Right cardiac atrium (tissue), 5 donors: ENCODE results near the gene POLR2E. TPM values are rescaled to one million over a fixed set of nuclear protein-coding genes. Genes with fewer than 3 reads are reported as not detected.
"Not testable (repeated sequence)": the region's sequence is repeated elsewhere in the genome, so short reads cannot be mapped to it uniquely, and the experiment has no call there.

ENCODE experiments used
- ATAC-seq, 2 donors: fragments of 200-7000 bp; cut with Tn5 transposase; one replicate each; pipeline versions ENCODE4 v1.8.0 to v1.9.1; 2020; ENCODE audit warnings: moderate library complexity in 2 of 2, mild to moderate bottlenecking in 1 of 2
- DNase-seq, 3 donors: peaks; one replicate each; pipeline ENCODE4 v3.0.0-alpha.2; 2020
- H3K27ac ChIP-seq: one replicate; pipeline ENCODE4 v1.5.1; 2013; ENCODE audit warnings: mild to moderate bottlenecking, low read length, control low read depth, moderate library complexity
- H3K27me3 ChIP-seq: one replicate; pipeline ENCODE4 v1.6.1; 2013; ENCODE audit not compliant: control insufficient read depth, insufficient read depth
- H3K4me1 ChIP-seq: one replicate; pipeline ENCODE4 v1.6.1; 2013; ENCODE audit warnings: low read length; ENCODE audit not compliant: control insufficient read depth, insufficient read depth
- H3K4me3 ChIP-seq: one replicate; pipeline ENCODE4 v1.5.1; 2013; ENCODE audit warnings: low read length, control low read depth
- H3K9me3 ChIP-seq: one replicate; pipeline ENCODE4 v1.6.1; 2013; ENCODE audit warnings: low read length; ENCODE audit not compliant: control insufficient read depth
- WGBS: extraction: QIAGEN DNeasy Blood & Tissue Kit; methylation state at CpG from one replicate; pipeline ENCODE4 v1.1.7; 2013; 5-methylcytosine and 5-hydroxymethylcytosine counted together
- intact Hi-C, 4 donors: fragments of 100-400 bp; cut with DNase I; formaldehyde crosslinking; loops; one replicate each; pipeline versions ENCODE4 v1.11.0 to v1.14.0; 2022 to 2023
- polyA plus RNA-seq: library from polyadenylated mRNA; stranded (reverse); fragments of 200-250 nt; gene quantifications from one replicate; pipeline ENCODE4 v1.2.3, GENCODE V29; 2013
- total RNA-seq, 4 donors: library from RNA; stranded (reverse); fragmentation: NEBNext Ultra II Directional; extraction: Animal tissue kit (Norgen Biotek cat#: 25700); gene quantifications; one replicate each; pipeline ENCODE4 v1.2.1, GENCODE V29; 2021
- donor health status: healthy with polysubstance abuse.
- donor health status: DM: no; HTN: yes; CAD: no.
- donor health status: DM: no; HTN: no; CAD: no.
- donor health status: DM: no; HTN: yes; CAD: no; lungs with severe emphysema.
- donor health status: DM: yes; HTN: yes; CAD: no.

POLR2E gene
- total and polyA plus RNA-seq, 5 donors, result 110 to 179 (median 133) TPM

DNA sequence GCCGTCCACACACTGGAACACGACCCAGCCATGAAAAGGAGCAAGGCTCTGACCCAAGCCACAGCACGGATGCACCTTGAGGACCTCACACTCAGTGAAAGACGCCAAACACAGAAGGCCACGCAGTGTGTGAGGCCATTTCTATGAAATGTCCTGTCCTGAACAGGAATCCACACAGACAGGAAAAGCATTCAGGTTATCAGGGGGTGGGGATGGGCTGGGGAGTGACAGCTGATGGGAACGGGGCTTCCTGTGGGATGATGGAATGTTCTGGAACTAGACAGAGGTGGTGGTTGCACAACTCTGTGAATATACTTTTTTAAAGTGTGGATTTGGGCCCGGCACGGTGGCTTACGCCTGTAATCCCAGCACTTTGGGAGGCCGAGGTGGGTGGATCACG is 39.3 kb upstream of the POLR2E start:
- no peak for ATAC-seq
- WGBS, result 90% methylated on average over 11 of the region's 11 CpGs
- Histone ChIP-seq H3K27ac (no peak overlapping the region), H3K9me3 (no peaks in the 10 kb centered on the region), H3K4me3 (no peak overlapping the region), H3K4me1 (peaks cover 8% of the 10 kb centered on the region), H3K27me3 (no peaks in the 10 kb centered on the region)
- DNase-seq, result no peak
- intact Hi-C loops, result no loop called here

- H3K4me1 ChIP-seq, result peaks cover 8% of the 10 kb centered on the region
- H3K4me3 ChIP-seq, result no peak overlapping the region
- DNase-seq, result peak in 1 of 3 donors; percentile 69
- intact Hi-C loops, result no loop called here
- H3K27me3 ChIP-seq, result no peaks in the 10 kb centered on the region
- no peak overlapping the region for H3K27ac ChIP-seq
- H3K9me3 ChIP-seq, result no peaks in the 10 kb centered on the region
- no peak for ATAC-seq
- 93% methylated on average over 25 of the region's 25 CpGs for WGBS
Observed at GRCh38 chr19:1133471-1133929, 38.3 kb upstream of the POLR2E start.

- peak in 1 of 3 donors; percentile 71 for DNase-seq
Observed at GRCh38 chr19:1132552-1133383, 37.6 kb upstream of the POLR2E start.

DNA sequence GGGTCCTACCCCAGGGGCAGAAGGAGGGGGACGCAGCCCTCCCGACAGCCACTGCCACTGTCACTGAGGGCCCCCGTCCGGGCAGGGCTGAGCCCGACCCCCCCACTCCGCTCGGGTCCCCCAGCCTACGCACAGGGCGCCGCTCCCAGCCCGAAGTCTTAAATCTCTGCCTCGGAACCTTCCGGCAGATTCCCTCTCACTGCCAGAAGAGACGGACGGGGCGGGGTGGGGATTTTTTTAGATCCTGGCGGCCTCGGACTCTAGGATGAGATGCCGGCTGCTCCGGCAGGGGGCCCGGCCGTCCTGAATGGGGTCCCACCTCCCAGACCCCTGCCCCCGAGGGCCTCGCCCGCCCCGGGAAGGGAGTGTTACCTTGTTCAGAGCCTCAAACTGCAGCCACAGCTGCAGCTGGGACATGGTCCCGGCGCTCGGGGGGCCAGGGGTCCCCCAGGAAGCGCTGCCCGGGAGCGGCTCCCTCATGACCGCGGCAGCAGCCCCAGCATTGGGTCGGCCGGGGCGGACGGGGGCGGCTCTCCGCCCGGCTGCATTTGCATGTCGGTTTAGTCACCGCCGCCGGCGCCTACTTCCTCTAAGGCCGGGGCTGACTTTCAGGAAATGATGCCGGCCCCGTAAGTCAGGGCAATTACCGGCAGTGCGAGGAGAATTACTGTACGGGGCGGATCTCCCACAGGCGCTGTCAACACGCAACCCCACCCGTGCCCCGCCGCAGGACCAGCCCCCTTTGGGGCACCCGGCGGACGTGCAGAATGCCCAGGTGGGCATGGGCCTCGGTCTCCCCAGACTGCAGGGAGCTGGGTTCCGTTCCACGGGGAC is 36.8 kb upstream of the POLR2E start:
- no peaks in the 10 kb centered on the region for H3K27me3 ChIP-seq
- peaks cover 8% of the 10 kb centered on the region for H3K4me1 ChIP-seq
- intact Hi-C loops, result no loop called here
- DNase-seq, result peak; percentile 93 to 96 (median 93)
- ATAC-seq, result peak; percentile 83 to 85
- H3K4me3 ChIP-seq, result peak overlapping the region; percentile 67
- no peaks in the 10 kb centered on the region for H3K9me3 ChIP-seq
- peak overlapping the region; percentile 77 for H3K27ac ChIP-seq
- WGBS, result 3% methylated on average over 64 of the region's 64 CpGs

More at GRCh38 chr19:1132552-1133383, 37.6 kb upstream of the POLR2E start:
- intact Hi-C loops, result no loop called here
- WGBS, result 70% methylated on average over 48 of the region's 48 CpGs
- peaks cover 8% of the 10 kb centered on the region for H3K4me1 ChIP-seq
- H3K9me3 ChIP-seq, result no peaks in the 10 kb centered on the region
- H3K4me3 ChIP-seq, result peak overlapping the region; percentile 0
- H3K27me3 ChIP-seq, result no peaks in the 10 kb centered on the region
- peak; percentile 9 to 19 for ATAC-seq
- peak overlapping the region; percentile 10 for H3K27ac ChIP-seq

- ATAC-seq (no peak), DNase-seq (peak in 1 of 3 donors; percentile 56)
- Histone ChIP-seq H3K9me3 (no peaks in the 10 kb centered on the region), H3K27me3 (no peaks in the 10 kb centered on the region), H3K4me3 (peak overlapping the region; percentile 67), H3K27ac (peak overlapping the region; percentile 77), H3K4me1 (peaks cover 8% of the 10 kb centered on the region)
- intact Hi-C loops, result no loop called here
- 64% methylated on average over 22 of the region's 22 CpGs for WGBS
Observed at GRCh38 chr19:1130771-1131717, 35.9 kb upstream of the POLR2E start.

GRCh38 chr19:1129535-1129934 is 34.4 kb upstream of the POLR2E start:
- intact Hi-C loops, result no loop called here
- no peak for ATAC-seq
- Histone ChIP-seq H3K4me3 (no peak overlapping the region), H3K9me3 (no peaks in the 10 kb centered on the region), H3K27ac (no peak overlapping the region), H3K4me1 (peaks cover 8% of the 10 kb centered on the region), H3K27me3 (no peaks in the 10 kb centered on the region)
- DNase-seq, result peak in 1 of 3 donors; percentile 61
- 94% methylated on average over 18 of the region's 18 CpGs for WGBS

DNA sequence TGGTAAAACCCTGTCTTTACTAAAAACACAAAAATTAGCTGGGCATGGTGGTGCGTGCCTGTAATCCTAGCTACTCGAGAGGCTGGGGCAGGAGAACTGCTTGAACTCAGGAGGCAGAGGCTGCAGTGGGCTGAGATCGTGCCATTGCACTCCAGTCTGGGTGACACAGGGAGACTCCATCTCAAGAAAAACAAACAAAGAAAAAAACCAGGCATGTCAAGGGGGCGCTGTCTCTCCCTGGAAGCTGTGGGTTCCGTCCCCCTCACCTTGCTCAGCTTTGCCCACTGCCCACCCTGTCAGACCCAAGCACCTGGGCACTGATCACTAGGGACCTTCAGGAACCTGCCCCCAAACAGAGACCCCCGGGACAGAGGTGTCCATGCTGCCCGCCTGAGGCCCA is 33.9 kb upstream of the POLR2E start:
- intact Hi-C loops, ATAC-seq, H3K9me3 ChIP-seq, DNase-seq, H3K4me3 ChIP-seq, H3K27ac ChIP-seq, H3K27me3 ChIP-seq, H3K4me1 ChIP-seq: not testable (repeated sequence)
- WGBS, result 95% methylated on average over 7 of the region's 7 CpGs

DNA sequence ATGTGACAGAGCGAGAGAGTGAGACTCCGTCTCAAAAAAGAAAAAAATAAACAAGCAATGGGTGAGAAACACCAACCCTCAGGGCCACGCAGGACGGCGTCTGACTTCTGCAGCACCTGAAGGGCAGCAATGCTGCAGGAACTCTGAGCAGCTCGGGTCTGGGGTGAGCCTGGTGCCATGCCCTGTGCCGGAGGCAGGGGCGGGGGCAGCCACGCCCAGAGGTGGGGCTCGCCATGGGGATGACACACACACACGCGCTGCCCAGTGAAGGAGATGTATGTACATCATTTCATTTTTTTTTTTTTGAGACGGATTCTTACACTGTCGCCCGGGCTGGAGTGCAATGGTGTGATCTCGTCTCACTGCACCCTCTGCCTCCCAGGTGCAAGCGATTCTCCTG is 32.9 kb upstream of the POLR2E start:
- DNase-seq (no peak), ATAC-seq (no peak)
- intact Hi-C loops, result no loop called here
- Histone ChIP-seq H3K27ac (no peak overlapping the region), H3K9me3 (no peaks in the 10 kb centered on the region), H3K4me1 (peaks cover 8% of the 10 kb centered on the region), H3K27me3 (no peaks in the 10 kb centered on the region), H3K4me3 (no peak overlapping the region)
- WGBS, result 97% methylated on average over 17 of the region's 17 CpGs

DNA sequence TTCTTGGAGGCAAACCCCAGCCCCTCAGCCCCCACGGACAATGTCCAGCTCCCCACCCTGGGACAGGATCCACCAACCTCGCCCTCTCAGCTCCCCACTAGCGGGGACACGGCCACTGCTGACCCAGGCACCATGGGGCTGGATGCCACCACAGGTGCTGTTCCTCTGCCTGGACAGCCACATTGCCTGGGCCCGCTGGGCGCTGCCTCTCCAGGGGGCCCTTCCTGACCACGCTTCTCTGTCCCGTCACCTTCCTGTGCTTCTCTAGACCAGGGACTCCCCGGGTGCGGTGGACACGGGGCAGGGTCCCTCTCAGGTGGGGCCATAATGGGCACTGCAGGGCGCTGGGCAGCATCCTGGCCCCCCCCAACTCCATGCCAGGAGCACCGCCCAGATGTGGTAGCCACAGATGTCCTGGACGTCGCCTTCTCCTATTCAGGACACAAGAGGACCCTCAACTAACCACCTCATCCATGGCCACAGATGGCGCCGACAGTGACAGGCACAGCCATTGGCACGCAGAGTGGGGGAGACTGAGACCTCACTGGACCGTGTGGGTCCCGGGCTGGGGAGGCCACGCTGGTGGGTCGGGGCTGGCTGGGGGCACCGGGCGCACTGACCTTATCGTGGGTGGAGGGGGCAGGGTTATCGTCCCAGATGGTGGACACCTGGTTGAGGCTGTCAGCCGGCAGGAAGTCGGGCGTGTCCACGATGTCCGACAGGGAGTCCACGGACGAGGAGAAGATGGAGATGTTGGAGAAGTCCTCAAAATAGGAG is 32.0 kb upstream of the POLR2E start:
- Histone ChIP-seq H3K27ac (no peak overlapping the region), H3K27me3 (no peaks in the 10 kb centered on the region), H3K4me1 (peaks cover 3% of the 10 kb centered on the region), H3K4me3 (no peak overlapping the region), H3K9me3 (no peaks in the 10 kb centered on the region)
- 93% methylated on average over 33 of the region's 33 CpGs for WGBS
- intact Hi-C loops, result no loop called here
- ATAC-seq (no peak), DNase-seq (peak in 1 of 3 donors; percentile 52)
